Uterus (tissue), 2 donors: ENCODE data around the gene PLXNA3.

ENCODE experiments used
- POLR2A ChIP-seq, 2 donors: fragments of 450-650 bp; IDR thresholded peaks; one replicate each; pipeline ENCODE4 v1.6.1; 2016; ENCODE audit warnings: antibody characterized with exemption in 2 of 2, mild to moderate bottlenecking in 1 of 2, moderate library complexity in 1 of 2
- TF ChIP-seq, protein P1 (sequence below), 4 experiments: fragments of 200-600 bp in 2 of 4; fragments of 450-650 bp in 2 of 4; sonication (generic) in 2 of 4; IDR thresholded peaks; one replicate each; pipeline ENCODE4 v1.5.1; 2016 to 2019; ENCODE audit warnings: antibody characterized with exemption in 4 of 4, mild to moderate bottlenecking in 2 of 4, moderate library complexity in 1 of 4

DNA sequence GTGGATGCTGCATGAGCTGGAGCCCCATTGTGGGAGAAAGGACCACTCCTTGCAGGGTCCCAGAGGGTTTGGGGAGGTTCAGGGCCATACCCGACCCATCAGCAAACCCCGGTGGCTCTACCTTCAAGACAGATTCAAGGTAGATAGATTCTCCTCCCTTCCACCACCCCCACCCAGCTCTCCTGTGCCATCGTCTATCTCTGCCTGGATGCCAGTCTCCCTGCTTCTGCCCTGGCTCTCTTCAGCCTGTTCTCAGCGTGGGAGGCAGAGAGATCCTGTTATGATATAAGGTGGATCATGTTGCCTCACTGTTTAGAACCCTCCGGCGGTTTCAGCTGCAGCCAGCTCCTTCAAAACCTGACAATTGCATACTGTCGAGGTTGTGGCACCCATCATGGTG lies 15.6 kb downstream of the PLXNA3 start:
- no peak for TF ChIP-seq POLR2A (IDR thresholded peaks at IDR 0.05)
- TF ChIP-seq, protein P1, sequence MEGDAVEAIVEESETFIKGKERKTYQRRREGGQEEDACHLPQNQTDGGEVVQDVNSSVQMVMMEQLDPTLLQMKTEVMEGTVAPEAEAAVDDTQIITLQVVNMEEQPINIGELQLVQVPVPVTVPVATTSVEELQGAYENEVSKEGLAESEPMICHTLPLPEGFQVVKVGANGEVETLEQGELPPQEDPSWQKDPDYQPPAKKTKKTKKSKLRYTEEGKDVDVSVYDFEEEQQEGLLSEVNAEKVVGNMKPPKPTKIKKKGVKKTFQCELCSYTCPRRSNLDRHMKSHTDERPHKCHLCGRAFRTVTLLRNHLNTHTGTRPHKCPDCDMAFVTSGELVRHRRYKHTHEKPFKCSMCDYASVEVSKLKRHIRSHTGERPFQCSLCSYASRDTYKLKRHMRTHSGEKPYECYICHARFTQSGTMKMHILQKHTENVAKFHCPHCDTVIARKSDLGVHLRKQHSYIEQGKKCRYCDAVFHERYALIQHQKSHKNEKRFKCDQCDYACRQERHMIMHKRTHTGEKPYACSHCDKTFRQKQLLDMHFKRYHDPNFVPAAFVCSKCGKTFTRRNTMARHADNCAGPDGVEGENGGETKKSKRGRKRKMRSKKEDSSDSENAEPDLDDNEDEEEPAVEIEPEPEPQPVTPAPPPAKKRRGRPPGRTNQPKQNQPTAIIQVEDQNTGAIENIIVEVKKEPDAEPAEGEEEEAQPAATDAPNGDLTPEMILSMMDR (IDR thresholded peaks at IDR 0.05): no peak
